Right lung (tissue), 5 donors: ENCODE data around the gene NT5DC4. TPM values are rescaled to one million over a fixed set of nuclear protein-coding genes. Genes with fewer than 3 reads are reported as not detected.

Source experiments
- DNase-seq, 2 donors: peaks; one replicate each; pipeline ENCODE4 v3.0.0-alpha.2; 2013
- polyA plus RNA-seq, 5 donors: library from polyadenylated mRNA; unstranded; fragments of 120-200 nt; gene quantifications; one replicate each; pipeline versions ENCODE4 v1.2.1 to v1.2.3, GENCODE V29; 2013; ENCODE audit warnings: inconsistent platforms in 1 of 5, low replicate concordance in 1 of 5; ENCODE audit not compliant: insufficient read length in 5 of 5, insufficient read depth in 1 of 5

The NT5DC4 gene
- polyA plus RNA-seq, 5 donors: 0.06 to 0.13 TPM; not detected in 3

- no peak for DNase-seq
These were observed 2.7 kb downstream of the NT5DC4 start for GRCh38 chr2:112723547-112723940.

GRCh38 chr2:112723995-112724394, 3.2 kb downstream of the NT5DC4 start:
- no peak for DNase-seq

GRCh38 chr2:112724591-112725525, 4.0 kb downstream of the NT5DC4 start:
- DNase-seq: no peak

- DNase-seq: no peak
These were observed 5.0 kb downstream of the NT5DC4 start for GRCh38 chr2:112725545-112726457.

- peak; percentile 81 to 86 for DNase-seq
These were observed 5.8 kb downstream of the NT5DC4 start for GRCh38 chr2:112726487-112727190.

DNA sequence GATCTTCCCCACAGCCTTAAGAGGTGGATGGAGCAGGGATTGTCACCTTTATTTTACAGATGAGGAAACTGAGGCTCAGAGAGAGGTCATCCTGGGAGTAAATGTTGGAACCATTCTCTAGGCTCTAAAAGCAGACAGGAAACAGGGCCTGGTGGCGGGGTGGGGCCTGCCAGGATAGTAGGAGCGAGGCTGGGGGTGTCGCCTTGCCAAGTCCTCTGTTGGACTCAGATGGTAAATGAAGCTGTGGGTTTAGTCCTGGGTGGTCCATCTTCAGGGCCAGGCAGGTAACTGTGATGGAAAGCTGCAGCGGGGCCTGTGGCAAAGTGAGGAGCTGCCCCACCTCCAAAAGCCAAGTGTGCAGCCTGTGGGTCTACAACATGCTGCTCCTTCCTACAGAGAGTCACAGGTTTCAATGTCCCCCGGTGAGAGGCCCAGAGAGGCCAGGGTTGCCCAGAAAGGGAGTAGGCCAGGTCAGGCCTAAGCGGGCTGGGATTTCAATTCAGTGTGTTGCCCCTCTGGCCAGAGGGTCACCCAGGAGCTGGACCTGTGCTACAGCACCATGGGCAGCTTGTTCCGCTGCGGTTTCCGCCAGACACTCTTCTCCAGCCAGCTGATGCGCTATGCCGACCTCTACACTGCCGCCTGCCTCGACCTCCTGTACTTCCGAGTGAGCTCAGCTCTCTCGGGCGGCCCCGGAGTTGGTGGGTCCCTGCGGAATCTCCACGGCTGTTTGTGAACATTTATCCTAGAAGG, 6.6 kb downstream of the NT5DC4 start:
- DNase-seq: no peak

- DNase-seq: no peak
These were observed 7.2 kb downstream of the NT5DC4 start for GRCh38 chr2:112728029-112728362.

DNA sequence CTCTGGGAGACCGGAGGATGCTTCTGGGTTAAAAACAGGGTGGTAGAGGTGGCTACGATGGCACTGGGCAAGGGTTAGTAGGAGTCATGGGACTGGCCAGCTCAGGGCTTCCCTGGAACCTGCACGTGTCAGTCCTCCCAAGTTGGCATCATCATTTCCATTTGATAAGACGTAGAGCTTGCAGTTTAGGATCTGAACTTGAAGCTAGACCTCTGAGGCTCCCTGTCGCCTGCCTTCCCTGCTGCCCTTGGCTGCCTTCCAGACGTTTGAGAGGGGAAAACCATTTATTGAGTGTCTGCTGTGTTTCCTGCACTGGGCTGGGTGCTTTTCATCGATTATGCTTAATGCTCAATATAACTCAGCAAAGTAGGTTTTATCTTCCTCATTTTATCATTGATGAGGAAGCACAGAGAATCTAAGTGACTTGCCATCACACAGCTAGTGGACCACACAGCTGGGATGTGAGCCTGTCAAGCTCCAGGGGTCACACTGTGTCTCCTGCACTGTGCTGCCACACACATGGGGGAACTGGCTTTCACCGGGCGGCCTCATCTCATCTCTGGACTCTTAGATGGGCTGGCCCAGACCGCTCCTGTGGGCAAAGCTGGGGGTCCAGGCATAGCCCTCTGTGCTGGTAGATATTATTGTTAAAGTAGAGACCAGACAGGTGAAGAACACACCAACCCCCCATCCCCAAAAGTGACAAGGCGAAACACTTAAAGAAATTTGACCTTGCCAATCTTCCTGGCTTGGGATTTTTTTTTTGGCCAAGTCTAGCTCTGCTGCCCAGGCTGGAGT, 7.8 kb downstream of the NT5DC4 start:
- no peak for DNase-seq

DNA sequence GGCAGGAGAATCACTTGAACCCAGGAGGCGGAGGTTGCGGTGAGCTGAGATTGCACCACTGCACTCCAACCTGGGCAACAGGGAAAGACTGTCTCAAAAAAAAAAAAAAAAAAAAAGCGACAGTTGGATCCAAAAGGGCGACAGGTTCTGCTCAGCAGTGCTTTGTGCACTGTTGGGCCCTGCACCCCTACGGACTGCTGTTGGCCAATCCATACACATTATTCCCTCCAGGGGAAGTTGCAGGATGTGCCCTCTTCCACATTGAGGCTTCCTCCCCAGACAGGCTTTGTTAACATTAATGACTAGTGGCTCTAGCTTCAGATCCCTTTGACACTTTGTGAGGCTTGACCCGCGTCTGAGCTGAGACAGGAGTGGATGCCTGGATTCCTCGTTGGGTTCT, 9.4 kb downstream of the NT5DC4 start:
- no peak for DNase-seq

DNA sequence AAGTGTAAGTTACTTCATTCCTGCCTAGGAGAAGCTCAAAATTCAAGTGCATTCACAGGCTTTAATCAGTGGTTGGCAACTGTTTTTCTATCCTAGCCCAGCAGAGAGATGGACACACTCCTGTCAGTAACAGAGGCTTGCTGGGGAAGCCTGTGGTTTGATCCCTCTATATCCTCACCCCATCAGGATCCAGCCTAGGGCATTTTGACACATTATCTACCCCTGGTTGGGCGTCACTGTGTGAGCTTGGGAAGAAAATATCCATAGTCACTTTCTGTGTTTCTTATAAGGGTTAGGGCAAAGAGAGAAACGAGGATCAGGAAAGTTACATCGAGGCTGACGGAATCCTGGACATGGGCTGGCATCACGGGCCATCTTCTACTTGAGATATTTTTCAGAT, 10.0 kb downstream of the NT5DC4 start:
- DNase-seq: no peak

DNA sequence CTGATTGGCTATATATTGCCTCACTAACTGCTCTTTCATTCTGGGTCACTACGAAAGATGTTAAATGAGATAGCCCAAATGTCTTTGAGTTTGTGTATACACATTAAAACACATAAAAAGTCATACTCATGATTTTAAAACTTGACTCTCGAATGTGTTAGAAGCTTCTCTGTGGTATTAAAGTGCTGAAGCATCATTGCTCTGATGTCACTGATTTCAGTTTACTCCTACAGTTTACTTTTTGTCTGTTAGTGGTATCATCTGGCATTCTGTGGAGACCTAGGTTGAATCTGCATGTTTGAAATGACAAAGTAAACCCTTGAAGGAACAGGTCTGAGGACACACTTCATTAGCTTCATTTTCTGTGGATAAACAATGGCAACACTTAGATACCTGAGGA, 10.7 kb downstream of the NT5DC4 start:
- DNase-seq: no peak

DNA sequence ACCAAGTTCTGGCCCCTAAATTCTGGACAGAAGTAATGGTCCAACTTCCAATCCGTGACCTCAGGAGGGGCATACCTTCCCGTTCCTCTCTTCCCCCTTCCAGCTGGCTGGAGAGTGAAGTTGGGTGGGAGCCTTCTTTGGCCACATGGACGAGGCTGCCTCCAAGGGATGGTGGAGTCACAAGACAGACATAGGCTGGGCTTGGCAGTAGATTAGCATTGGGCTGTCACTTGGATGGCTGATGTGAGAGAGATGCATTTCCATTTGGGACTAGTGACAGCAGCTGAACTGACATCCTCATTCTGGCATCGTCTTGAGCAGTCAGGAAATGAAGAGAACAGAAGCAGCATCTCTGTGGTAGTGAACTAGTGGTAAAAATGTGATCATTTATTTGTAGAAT, 12.6 kb downstream of the NT5DC4 start:
- peak; percentile 74 to 83 for DNase-seq

DNA sequence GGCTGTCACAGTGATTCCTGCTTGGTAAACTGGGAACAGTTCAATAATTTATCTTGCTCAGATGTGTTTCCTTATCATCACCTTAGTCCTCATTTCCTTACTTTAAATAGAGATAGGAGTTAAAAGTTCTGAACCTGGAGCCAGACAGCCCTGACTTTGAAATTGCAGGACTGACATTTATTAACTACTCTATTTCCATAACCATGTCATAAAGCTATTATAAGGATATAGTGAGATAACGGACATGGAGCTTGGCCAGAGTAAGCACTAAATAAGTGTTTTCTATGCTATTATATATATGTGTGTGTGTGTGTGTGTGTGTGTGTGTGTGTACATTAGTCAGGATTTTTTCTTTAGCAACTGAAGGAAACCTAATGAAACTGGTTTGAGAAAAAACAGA, 13.1 kb downstream of the NT5DC4 start:
- peak; percentile 56 to 75 for DNase-seq

DNA sequence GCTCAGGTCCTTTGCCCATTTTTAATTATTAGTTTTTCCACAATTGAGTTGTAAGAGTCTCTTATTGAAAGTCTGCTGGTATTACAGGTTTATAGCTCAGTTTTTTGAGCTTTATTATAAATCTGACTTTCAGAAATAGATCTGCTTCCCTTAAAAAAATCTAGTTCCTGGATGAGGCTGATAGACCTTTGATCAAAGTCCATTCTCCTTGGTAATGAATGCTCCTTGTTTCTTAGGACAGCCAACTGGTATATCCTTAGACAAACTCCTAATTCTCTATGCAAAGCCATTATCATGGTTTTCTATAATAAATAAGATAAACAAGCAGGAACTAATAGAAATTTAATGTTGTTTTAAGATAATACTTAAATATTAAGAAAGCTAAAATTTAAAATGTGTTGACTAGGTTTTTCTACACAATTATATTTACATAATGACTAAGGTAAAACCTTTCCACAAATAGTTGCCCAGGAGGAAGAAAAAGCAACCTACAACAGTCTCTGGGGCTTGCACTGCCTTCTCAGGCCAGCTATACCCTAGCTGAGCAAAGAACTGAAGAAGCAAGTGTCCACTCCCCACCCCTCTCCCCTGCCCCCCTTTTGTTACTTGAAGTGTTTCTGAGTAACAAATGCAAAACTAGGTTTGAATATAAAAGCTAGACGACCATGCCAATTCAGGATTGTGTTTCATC, 16.9 kb downstream of the NT5DC4 start:
- no peak for DNase-seq

DNA sequence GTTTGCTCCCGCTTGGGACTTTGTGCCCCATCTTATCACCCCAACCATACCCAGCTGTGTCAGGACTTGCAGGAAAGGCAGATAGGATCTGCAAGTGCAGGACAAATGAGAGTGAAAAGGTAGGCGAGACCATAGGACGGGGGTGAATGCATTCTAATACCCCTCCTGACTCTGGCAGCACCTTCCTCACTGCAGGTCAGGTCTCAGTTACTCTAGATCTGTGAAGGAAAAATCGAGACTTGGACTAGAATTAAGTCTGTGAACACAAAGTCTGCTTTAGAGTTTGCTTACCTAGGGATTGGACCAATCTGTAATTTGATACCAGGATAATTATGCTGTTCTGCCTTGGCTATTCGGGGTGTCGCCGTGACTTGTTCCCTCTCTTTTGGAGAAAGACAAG, 19.7 kb downstream of the NT5DC4 start:
- no peak for DNase-seq

DNA sequence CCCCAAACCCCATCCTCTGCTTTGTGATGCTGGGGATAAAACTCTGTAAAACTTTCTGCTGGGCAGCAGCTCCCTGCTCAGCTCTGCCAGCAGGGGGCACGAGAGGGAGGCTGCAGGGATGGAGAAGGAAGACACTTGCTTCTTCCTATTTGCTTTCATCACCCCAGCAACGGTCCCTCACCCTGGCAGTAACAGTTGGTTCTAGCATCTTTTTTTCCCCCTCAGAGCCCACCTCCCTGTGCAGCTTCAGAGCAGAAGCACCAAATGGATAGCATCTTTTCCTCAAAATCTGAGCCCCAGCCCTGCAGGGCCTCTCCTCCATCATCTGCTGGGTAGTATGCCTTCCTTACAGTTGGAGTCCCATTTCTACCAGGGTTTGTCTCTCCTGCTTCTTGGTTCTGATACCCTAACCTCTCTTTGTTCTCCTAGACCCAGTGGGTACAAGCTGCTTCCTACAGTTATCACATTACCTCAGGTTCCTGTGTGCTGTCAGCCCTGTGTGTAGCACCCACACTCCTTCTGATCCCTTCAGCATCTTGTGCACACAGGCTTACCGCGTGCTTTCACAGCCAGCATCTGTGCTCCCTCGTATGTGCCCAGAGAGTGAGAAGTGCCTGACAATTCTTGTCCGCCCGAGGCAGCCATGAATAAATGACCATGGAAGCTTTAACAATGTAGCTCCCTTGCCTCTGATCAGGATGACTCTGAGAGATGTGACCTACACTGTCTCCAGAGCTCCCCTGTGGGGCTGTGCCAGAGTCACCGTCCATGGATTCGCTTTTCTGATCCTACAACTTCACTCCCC, 29.1 kb downstream of the NT5DC4 start:
- peak in 1 of 2 donors; percentile 66 for DNase-seq

- no peak for DNase-seq
These were observed 29.7 kb downstream of the NT5DC4 start for GRCh38 chr2:112750560-112750843.

DNA sequence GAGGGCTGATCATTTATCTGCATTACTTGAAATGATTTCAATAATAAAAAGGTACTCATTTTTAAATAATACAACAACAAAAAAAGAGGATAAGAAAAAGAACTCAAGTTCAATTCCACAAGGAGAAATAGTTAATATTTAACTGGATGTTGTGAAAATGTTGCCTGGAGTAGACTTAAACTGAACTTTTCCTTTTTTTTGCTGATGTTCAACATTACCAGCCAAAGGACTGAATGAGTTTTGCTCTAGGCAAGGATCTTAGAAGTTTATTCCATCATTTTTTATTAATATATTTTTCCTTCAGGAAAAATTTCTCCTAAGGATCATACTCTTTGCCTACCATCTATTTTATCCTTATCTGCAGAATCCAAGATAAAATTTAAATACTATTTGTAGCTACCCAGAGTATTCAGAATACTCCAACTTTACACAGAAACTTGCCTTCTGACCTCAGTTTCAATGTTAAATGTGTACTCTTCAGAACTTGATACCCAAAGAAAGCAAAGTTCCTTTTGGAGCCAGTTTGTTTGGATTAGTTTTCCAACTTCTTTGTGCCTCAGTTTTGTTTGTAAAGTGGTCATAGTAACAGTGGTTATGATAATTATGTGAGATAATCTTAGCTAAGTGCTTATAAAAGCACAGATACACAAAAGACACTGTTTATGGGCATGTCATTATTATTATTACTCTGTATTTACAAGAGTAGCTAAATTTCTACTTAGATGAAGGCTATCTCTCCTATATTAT, 30.8 kb downstream of the NT5DC4 start:
- no peak for DNase-seq
